ENCODE measurements around the gene PLA2G4D.

The PLA2G4D gene

DNA sequence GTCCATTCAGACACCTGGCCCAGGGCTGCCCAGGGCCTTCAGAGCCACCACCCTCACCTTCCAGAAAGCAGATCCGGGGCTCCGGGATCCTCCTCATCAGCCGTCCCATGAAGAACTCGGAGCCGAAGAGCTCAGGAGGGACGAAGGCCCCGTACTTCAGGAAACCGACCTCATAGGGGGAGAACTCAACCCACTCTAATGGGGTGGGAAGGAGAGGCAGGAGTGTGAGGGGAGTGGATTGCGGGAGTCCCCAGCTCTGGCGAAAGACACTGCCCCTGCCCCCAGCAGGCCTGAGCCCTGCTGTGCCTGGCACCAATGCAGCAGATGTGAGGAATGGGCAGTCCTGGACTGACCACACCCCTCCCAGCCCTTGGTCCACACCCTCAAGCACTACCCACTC is 22.6 kb downstream of the PLA2G4D start:
- DNase-seq (ENCODE audit: low read depth), result no peak

DNA sequence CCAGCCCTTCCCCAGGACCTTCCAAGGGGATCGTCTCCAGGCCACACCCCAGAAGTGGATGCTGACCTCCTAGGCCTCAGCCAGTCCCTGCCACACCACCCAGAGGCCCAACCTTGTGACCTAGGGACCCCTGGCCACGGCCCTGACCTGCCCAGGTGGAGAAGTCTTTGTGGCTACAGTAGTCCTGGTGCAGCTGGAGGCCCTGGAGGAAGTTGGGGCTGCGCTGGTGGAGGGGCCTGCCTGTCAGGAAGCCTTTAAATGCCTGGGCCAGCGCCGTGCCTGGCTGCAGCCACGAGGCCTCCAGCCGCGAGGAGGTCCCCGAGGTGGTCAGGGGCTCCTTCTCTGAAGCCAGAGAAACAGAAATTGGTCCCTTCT is 23.4 kb downstream of the PLA2G4D start:
- DNase-seq (ENCODE audit: low read depth), result no peak

DNA sequence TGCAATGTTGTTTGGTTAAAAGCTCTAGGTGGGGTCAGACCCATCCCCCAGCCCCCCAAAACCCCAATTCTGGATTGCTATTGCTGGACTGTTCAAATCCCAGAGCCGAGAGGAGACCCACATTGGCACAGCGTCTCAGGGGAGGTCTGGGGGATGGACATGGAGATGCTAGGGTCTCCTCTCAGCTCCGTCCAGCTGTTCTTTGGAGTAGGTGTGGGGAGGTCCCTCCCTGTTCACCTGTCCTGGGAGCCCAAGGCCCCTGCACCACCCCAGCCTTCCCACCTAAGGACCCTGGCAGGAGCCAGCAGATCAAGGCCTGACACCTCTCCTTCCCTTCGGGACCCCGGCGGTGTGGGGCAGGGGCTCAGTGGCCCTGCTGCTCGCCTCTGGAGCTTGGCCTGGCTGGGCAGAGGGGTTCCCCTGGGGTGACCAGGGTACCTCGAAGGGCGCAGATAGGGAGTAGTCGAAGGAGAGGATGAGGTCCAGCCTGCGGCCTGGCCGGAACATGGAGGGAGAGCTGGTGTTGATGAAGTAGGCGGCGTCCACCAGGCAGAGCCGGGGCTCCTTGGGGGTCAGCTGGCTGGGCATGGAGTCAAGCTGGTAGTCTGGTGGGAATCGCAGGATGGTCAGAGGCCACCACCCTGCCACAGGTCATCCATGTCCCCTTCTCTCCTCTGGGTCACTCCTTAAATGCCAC is 23.9 kb downstream of the PLA2G4D start:
- no peak for DNase-seq (ENCODE audit: low read depth)

DNA sequence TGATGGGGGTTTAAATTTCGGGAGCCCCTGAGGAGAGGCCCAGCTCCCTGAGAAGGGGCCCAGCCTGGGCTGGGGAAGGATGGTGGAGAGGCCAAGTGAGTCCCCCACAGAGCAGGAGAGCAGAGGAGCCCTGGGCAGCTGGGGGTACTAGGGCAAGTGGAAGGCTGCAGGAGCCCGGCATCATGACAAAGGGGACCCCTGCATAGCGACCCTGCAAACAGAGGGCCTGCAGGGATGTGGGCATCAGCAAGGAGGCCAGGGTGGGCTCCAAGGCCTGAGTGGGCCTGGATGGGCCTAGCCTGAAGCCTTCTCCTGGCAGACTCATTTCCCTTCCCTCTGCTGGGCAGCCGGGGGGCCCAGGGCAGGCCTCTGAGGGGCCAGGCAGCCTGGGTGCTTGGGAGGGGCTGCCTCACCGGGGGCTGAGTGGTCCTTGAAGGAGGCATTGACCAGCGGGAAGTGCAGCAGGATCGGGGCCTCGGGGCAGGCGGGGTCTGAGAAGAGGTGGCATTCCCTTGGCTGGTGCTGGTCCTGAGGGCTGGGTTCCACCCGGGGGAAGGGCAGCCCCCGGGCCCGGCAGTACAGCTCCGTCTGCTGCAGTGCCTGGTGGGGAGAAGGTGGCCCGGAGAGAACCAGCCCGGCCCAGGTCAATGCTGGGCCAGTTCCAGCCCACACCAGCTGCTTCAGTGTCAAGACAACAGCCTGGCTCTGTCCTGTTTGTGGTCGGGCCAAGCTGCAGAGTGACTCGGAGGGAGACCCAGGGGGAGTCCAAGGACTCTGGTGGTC is 24.7 kb downstream of the PLA2G4D start:
- DNase-seq (ENCODE audit: low read depth), result no peak

DNA sequence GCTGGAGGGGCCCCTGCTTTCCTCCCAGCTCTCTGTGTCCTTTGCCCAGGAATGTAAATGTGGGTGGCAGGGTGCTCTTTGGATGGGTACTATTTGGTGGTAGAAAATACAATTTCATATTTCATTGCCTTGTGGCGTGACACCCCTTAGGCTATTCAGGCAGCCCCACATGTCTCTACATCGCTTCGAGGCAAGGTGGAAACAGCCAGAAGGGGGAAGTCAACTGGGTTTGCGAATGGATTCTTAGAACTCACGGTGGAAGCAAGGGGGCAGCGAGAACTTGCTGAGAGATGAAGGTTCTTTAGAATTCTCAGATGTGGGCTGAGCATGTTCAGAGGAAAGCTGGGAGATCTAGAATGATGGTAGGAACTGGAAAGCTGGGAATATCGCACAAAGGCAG is 25.3 kb downstream of the PLA2G4D start:
- DNase-seq (ENCODE audit: low read depth), result no peak

DNA sequence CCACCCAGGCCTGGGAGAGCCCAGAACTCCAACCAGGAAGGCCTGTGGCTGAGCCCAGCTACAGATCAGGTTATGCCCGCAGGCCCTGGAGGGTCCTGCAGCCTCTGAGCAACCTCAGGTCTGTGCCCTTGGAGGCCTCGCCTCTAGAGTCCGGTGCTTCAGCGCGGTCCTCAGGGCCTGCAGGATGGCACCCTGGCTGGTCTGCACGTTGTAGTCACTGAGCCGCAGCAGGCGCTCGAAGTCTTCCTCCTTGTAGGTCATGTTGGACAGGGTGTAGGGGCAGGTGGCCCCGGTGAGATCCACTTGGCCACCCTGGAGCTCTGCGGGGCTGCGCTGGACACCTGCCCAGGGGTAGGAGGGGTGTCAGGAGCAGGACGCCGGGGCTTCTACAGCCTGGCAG is 25.8 kb downstream of the PLA2G4D start:
- DNase-seq (ENCODE audit: low read depth), result no peak

DNA sequence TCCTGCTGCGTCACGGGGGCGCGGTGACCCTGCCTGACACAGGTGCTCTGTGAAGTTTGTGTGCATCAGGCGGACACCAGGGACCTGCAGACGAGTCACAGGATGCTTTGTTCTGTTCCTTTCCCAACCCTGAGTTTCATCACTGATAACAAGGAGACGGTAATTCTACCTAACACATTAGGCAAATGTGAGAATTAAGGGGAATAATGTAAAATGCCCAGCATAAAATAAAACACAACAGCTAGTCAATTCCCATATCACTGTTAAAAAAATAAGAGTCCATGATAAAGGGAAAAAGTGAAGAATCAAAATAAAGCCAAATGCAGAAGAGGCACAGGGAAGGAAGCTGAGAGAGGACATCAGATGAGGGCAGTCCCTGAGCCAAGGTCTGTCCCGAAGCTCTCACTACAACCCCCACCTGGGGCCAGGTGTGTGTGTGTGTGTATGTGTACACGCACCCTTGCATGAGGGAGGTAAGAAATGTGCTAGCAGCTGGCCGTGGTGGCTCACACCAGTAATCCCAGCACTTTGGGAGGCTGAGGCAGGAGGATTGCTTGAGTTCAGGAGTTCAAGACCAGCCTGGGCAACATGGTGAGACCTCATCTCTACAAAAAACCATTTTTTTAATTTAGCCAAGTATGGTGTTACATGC is 27.5 kb downstream of the PLA2G4D start:
- no peak for DNase-seq (ENCODE audit: low read depth)

DNA sequence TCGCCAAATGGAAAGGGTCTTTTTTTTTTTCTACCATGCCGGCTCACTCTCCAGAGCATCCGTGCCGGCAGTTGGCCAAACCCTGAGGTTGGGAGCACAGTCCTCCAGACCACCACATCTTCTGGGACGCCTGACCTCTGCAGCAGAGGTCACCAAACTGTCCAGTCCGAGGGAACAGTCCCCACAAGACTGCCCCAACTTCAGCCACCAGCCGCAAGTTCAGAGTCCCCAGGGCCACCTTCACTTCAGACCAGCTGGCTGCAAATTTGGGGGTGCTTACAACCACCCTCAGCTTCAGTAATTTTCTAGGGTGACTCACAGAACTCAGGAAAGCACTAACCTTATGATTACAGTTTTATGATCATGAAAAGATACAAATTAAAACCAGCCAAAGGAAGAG is 28.9 kb downstream of the PLA2G4D start:
- DNase-seq (ENCODE audit: low read depth), result no peak

DNA sequence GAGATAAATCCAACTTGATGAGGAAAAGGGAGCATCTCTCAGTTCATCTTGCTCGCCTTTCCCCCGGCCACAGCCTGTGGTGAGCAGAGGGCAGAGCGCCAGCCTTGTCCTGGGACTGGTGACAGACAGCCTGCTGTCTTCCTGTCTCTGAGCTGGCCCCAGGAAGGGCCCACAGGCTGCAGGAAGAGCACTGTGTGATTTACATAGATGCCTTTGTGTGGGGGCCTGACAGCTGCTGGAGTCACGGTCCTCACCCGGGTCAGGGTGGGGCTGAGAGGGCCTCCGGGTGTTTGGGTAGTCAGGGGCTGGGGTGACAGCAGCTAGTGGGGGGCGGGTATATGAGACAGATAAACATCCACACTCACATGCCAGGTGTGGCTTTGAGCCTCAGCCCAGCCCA is 29.3 kb downstream of the PLA2G4D start:
- no peak for DNase-seq (ENCODE audit: low read depth)

DNA sequence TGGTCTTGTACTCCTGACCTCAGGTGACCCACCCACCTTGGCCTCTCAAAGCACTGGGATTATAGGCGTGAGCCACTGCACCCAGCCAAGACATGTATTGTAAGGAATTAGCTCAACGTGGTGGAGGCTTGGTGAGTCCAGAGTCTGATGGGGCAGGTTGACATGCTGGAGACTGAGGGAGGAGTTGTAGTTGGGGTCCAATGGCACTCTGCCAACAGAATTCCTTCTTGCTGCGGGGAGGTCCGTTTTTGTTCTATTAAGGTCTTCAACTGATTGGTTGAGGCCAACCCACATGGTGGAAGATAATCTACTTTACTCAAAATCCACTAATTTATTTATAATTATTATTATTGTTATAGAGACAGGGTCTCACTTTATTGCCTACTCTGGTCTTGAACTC is 30.1 kb downstream of the PLA2G4D start:
- DNase-seq (ENCODE audit: low read depth), result no peak

DNA sequence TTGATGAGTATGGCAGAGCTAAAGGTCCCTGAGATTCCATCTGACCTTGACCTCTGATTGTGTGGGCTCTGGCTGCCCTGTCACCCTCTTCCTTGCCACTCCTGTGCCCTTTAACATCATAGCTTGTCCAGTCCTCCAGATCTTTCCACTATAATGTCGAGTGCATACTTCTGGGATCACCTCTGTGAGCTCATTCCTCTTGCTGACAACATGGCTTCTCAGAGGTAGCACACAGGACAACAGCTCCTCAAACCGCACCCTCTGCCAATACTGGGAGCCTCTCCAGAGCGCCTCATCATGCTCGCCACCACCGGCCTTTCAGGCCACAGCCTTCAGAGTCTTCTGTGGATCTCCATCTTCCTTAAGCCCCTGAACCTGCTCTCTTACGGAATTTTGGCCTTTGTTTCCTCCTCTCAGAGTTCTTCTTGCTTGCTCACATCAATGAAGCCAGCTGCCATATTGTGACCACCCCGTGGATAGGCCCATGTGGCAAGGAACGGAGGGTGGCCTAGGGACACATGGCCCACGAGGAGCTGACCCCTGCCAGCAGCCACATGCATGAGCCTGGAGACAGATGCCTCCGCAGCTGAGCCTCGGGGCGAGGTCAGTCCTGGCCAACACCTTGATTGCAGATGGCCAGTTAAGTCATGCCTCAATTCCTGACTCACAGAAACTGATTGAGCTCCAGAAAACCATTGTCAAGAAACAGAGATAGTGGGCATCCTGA is 31.1 kb downstream of the PLA2G4D start:
- DNase-seq (ENCODE audit: low read depth), result no peak

DNA sequence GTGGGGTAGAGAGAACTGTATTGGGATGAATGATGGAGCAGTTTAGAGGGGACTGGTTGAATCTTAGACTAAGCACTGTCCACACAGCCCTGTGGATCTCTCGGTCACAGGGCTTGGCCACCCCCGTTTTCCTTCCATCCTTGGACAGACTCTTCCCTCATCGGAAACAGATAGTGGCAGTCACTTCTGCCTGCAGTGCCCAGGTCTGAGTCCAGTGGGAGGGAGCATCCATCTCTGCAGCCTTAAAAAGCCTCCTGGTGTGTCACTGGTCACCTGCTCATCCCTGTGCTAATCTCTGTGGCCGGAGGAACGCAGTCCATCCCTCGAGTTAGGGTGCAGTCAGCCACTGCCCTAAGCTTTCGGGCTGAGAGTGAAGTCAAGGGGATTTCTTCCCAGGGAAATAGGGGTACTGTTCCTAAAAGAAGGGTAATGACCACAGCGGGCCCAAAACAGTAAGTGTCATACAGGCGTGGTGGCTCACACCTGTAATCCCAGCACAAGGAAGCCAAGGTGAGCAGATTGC is 32.0 kb downstream of the PLA2G4D start:
- no peak for DNase-seq (ENCODE audit: low read depth)

DNA sequence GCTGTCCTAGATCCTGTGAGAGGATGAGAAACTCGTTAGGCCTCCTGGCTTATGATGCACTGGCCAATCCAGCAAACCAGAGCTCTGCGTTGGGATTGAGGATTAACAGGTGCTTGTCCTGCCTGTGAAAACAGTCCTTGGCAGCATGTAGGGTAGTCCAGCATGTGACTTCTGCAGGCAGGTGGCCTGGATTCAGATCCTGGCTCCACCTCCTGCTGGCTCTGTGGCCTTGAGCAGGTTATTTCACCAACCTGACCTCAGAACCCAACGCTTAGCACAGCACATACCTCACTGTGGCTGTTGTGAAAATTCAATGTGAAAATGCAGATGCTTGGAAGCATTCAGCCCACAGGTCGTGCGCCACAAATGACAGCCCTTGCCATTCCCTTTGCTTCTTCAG is 33.6 kb downstream of the PLA2G4D start:
- DNase-seq (ENCODE audit: low read depth), result no peak

DNA sequence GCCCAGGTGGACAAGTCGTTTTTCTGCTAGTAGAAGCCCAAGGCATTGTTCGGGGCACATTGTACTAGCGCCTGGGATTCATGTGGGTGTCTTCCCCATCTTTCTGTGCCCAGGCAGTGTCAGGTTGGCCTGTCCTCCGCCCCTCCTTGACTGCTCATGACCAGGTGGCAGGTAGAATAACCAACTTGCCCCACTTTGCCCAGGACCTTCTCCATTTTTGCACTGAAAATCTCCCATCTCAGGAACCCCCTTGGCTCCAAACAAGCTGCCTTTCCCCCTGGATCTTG is 33.9 kb downstream of the PLA2G4D start:
- no peak for DNase-seq (ENCODE audit: low read depth)

DNA sequence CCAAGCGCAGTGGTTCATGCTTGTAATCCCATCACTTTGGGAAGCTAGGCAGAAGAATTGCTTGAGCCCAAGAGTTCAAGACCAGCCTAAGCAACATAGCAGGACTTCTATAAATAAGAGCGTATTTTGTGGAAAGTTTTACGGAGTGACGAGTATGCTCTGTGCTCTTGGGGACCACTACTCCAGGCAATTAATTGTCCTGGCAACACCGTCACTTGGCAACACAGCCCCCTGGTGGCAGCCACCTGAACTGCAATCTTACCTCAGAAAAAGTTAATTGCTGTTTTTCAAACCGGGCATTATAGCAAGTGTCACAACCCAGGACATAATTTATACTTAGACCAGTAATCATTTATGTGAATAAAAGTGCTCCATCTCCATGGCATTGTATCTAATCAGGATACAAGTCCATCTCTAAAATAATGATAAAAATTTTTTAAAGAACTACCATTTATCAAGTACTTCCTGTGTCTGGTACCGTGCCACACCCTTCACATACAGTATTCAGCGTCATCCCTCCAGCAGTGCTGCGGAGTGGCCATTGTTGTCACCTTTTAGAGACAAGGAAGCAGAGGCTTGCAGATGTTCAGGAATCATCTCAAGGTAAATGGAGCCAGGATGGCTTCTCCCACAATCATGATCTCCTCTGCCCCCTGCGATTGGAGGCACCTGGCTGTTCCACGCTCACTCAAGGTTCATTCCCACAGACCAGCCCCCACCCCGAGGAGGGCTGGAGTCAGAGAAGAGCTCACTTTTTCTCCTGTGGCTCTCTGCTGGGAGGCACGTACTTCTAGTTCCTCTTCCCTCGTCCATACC is 34.5 kb downstream of the PLA2G4D start:
- peak; percentile 64 for DNase-seq (ENCODE audit: low read depth)

DNA sequence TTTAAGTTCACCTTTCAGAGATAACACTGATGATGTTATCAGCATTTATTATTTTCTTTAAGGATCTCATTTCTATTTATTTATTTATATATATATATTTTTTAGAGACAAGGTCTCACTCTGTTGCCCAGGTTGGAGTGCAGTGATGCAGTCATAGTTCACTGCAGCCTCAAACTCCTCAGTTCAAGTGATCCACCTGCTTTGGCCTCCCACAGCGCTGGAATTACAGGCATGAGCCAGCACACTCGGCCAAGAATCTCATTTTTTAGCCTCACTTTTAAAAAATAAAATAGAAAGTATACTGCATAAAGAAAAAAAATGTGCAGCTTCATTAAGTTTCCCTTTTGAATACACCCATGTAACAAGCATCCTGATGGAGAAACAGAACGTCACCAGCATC is 35.6 kb downstream of the PLA2G4D start:
- DNase-seq (ENCODE audit: low read depth), result no peak

DNA sequence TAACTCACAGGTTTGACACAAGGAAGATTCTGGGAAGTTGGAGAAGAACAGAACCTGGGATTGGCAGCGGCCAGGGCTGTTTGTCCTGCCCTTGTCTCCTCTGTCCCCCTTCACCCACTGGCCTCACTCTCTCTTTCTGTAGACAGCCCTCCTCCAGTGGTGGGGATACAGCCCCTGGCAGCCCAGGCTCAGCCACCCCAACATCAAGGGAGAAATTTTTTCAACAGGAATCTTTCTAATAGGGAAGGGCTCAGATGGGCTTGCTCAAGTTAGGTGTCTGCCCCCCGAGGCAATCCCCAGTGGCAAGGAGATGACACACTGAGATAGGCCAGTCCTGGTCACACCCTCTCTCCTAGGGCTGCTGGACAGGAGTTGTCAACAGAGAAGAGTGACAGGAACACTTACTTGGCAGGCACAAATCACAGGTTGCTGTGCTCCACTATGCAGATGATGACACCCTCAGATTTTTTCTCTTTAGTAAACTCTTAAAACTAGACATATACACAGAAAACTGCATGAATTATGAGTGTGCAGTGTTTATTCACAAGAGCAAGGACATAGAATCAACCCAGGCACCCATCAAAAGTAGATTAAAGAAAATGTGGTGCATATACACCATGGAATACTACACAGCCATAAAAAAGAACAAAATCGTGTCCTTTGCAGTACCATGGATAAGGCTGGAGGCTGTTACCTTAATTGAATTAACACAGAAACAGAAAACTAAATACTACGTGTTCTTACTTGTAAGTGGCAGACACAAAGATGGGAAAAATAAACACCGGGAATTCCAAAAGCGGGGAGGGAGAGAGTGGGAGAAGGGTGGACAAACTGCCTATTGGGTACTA is 36.3 kb downstream of the PLA2G4D start:
- DNase-seq (ENCODE audit: low read depth), result no peak

DNA sequence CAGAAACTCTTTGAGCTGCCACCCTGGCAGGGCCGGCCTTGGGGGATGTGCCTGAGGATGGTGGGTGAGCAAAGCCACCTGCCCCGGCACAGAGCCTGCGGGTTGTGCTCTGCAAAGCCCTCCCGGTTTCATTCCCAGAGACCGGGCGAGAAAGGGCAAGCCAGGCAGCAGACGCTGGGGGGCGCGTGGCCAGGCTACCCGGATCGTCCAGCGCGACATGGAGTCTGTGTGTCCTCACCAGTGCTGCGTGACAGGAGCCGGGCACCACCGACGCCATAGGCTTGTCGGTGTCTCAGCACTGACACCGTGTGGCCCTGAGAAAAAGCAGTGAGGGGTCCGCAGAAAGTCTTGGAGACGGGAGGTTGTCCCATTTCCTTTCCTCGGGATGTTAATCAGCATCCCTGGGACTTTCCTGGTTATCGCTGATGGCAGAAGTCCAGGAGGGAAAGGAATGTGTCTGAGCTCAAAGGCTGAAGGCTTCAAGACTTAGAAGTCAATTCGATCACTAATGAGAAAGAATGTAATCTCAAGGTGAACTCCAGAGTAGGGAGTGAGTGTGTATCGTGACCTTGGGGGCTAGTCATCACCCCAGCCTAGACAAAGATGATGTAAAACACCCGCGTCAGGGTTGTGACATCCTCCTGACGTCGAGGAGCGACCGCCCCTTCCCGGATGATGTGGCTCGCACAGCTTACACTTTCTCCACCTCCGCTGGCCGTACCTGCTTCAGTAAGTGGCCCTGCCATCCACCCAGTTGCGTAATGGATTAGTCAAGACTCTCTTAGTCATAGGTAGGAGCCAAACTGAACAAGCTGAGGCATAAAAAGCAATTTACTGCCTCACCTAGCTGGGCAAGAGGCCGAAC is 37.2 kb downstream of the PLA2G4D start:
- no peak for DNase-seq (ENCODE audit: low read depth)

DNA sequence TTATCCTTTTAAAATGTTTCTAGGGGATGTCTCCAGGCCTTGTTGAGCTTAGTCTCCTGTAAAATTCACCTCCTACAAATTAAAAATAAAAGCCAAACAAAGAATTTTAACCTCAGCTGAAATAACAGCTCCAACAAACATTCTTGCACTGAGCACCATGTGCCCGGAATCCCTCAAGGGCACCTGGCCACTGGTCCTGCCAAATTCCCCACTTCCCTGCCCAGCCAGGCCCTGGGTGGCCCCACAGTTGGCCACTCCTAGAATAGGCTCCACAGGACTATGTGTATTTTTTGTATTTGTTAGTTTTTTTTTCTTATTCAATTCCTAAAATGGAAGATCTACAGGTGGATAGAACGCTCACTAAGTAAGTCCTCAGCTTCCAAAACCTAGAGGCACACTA is 40.4 kb downstream of the PLA2G4D start:
- no peak for DNase-seq (ENCODE audit: low read depth)

DNA sequence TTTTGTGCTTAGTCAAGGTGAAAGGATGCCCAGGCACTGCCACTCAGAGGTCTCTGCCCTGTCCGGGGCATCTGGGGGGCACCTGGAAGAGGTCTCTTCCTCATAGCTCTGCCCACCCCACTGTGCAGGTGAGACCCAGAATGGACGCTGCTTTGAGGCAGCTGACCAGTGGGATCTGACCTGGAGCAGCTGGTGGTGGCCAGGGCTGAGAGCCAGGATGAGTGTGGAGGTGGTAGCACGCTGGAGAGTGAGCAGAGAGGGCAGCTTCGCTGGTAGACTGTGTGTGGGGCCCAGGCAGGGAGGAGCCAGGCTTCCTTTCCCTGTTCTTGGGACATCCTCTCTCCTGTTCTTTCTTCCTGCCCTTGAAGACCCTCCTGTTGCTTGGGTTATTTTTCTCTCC is 41.4 kb downstream of the PLA2G4D start:
- no peak for DNase-seq (ENCODE audit: low read depth)
